Measurements from ENCODE around the gene CANX.

DNA sequence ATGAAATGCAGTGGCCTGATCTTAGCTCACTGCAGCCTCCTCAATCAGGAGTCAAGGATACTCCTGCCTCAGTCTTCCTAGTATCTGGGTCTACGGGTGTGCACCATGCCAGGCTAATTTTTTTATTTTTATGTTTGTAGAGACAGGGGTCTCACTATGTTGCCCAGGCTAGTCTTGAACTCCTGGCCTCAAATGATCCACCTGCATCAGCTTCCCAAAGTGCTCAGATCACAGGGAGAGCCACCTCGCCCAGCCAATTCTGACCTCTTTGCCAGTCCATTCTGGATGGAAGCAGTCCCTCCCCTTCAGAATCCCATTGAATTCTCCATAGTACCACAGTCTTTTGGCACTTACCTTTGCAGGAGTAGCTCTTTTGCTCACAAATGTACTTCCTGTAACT, 1.7 kb upstream of the CANX start:
- TF ChIP-seq, protein P1, sequence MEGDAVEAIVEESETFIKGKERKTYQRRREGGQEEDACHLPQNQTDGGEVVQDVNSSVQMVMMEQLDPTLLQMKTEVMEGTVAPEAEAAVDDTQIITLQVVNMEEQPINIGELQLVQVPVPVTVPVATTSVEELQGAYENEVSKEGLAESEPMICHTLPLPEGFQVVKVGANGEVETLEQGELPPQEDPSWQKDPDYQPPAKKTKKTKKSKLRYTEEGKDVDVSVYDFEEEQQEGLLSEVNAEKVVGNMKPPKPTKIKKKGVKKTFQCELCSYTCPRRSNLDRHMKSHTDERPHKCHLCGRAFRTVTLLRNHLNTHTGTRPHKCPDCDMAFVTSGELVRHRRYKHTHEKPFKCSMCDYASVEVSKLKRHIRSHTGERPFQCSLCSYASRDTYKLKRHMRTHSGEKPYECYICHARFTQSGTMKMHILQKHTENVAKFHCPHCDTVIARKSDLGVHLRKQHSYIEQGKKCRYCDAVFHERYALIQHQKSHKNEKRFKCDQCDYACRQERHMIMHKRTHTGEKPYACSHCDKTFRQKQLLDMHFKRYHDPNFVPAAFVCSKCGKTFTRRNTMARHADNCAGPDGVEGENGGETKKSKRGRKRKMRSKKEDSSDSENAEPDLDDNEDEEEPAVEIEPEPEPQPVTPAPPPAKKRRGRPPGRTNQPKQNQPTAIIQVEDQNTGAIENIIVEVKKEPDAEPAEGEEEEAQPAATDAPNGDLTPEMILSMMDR (IDR thresholded peaks at IDR 0.05): no peak
- TF ChIP-seq EZH2 (IDR thresholded peaks at IDR 0.05): no peak
